Measurements from ENCODE around the gene CAST. TPM values are rescaled to one million over a fixed set of nuclear protein-coding genes. Genes with fewer than 3 reads are reported as not detected.

Gene CAST, protein sequence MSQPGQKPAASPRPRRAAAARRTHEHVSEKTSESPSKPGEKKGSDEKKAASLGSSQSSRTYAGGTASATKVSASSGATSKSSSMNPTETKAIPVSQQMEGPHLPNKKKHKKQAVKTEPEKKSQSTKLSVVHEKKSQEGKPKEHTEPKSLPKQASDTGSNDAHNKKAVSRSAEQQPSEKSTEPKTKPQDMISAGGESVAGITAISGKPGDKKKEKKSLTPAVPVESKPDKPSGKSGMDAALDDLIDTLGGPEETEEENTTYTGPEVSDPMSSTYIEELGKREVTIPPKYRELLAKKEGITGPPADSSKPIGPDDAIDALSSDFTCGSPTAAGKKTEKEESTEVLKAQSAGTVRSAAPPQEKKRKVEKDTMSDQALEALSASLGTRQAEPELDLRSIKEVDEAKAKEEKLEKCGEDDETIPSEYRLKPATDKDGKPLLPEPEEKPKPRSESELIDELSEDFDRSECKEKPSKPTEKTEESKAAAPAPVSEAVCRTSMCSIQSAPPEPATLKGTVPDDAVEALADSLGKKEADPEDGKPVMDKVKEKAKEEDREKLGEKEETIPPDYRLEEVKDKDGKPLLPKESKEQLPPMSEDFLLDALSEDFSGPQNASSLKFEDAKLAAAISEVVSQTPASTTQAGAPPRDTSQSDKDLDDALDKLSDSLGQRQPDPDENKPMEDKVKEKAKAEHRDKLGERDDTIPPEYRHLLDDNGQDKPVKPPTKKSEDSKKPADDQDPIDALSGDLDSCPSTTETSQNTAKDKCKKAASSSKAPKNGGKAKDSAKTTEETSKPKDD
- total RNA-seq, result 180 and 219 TPM in 2 replicates

DNA sequence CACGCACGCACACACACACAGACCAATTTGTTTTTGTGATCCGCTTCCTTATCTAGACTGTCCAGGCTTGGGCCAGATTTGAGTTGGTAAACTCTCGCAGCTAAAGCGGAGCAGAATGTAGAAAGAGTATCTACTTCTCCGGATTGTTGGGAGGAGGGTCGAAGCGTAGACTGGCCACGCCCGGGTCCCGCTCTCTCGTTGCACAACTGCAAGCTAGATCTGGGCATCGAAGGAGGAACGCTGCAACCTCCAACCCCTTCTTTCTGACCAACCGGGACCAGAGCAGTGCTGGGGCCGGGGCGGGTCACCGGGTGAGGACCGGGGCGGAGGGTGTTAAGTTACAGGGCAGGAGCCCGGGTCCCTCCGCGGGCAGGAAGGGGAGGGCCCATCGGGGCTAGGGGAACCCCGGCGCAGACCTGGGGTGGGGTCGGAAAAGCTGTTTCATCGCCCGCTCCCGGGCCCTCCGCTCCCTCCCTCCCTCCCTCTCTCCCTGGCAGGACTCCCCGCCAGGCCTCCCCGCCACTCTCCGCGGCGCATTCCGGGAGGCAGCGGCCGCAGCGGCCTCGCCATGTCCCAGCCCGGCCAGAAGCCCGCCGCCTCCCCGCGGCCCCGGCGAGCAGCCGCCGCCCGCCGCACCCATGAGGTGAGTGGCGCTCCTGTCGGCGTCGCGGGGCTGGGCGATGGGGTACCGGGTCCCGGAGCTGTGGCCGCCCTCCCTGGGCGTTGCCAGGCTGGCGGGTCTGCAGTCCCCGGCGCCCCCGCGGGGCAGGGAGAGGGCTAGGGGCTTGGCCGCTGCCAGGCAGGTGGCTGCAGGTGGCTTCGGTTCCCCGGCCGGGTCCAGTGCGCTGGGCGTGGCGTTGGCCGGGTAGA is at the start of gene CAST:
CAST (plus strand) TSS at position 522 of the 870 bp plus-strand sequence; CDS start at position 569, 47 bp downstream.

Other genes starting within 250 kb of the CAST start
- gene PCSK1, start 229.1 kb upstream of the CAST start, total RNA-seq, result 0.16 and 0.36 TPM in 2 replicates
- 56.6 and 57.0 TPM in 2 replicates for gene ERAP1, start 145.6 kb downstream of the CAST start, total RNA-seq
- gene ERAP2, start 214.1 kb downstream of the CAST start, total RNA-seq, result 7.8 and 52.2 TPM in 2 replicates

Measured in hair follicle dermal papilla cell (primary cell).